ENCODE measurements around the gene RPS19BP1.

The RPS19BP1 gene

DNA sequence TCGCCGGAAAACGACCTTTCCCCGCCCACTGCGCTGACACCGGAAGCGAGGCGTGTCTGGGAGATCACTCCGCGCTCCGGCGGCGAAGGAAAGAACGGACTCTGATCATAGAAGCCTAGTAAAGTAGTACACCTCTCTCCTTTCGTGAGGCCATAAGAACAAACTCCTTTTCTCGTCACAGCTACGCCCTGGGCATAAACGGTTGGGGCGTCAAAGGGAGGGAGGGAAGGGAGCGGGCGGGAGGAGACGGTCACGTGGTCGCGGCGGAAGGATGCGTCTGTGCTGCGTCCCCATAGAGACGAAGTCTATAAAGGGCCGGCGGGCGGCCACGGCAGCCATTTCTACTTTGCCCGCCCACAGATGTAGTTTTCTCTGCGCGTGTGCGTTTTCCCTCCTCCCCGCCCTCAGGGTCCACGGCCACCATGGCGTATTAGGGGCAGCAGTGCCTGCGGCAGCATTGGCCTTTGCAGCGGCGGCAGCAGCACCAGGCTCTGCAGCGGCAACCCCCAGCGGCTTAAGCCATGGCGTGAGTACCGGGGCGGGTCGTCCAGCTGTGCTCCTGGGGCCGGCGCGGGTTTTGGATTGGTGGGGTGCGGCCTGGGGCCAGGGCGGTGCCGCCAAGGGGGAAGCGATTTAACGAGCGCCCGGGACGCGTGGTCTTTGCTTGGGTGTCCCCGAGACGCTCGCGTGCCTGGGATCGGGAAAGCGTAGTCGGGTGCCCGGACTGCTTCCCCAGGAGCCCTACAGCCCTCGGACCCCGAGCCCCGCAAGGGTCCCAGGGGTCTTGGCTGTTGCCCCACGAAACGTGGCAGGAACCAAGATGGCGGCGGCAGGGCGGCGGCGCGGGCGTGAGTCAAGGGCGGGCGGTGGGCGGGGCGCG lies 12.1 kb downstream of the RPS19BP1 start, which contains the start of gene ATF4:
TSS of gene ATF4 (plus strand) at position 337 of the 880 bp plus-strand sequence. CDS start 884 bp downstream, outside the sequence.
- Histone ChIP-seq H3K27me3 (ENCODE audit: insufficient read depth, low read length) (no peaks in the 10 kb centered on the region), H3K36me3 (ENCODE audit: insufficient read depth, low read length) (peaks cover 45% of the 10 kb centered on the region), H3K9me3 (ENCODE audit: low read length) (no peaks in the 10 kb centered on the region), H2AFZ (ENCODE audit: low read depth, low read length) (peak within 1 kb of the TSS; percentile 60), H3K4me3 (ENCODE audit: low read length) (peak within 1 kb of the TSS; percentile 96), H3K4me1 (ENCODE audit: insufficient read depth, low read length) (peaks cover 35% of the 10 kb centered on the region)

- Histone ChIP-seq H3K27me3 (ENCODE audit: insufficient read depth, low read length) (no peaks in the 10 kb centered on the region), H3K9me3 (ENCODE audit: low read length) (no peaks in the 10 kb centered on the region), H3K36me3 (ENCODE audit: insufficient read depth, low read length) (peaks cover 52% of the 10 kb centered on the region)
These were observed 12.8 kb downstream of the RPS19BP1 start for GRCh38 chr22:39519681-39520225.

DNA sequence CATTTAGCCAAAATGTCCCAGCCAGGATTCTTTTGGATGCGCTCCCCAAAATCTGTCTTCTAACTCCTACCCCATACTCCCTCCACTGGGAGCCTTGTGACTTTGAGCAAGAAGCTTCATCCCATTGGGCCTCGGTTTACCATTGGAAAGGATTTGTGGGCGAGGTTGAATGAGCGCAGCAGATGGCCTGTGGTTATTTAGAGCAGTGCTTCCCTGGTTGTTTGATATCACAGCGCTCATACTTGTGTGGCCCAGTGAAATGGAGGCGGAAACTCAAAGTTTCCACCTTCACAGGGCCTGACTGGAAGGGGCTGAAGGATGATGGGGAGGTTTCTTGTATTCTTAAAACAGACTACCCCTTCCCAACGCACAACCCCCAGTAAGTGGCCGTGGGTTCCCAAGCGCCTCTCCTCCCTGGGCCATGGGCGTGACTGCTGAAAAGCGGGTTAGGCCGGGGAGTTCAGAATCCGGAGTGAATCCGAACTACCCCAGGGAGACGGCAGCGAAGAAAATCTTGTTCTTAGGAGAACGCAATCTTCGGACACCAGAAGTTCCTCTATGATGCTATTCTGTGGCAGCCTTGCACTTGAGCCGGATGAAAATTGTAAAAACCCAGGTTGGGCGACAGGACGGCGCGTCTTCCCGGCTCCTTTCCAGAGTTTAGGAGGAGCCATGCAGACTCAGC lies 13.4 kb downstream of the RPS19BP1 start:
- H3K4me3 ChIP-seq (ENCODE audit: low read length), result peak overlapping the region; percentile 96
- H2AFZ ChIP-seq (ENCODE audit: low read depth, low read length), result peak overlapping the region; percentile 13
- H3K9me3 ChIP-seq (ENCODE audit: low read length), result no peaks in the 10 kb centered on the region
- no peaks in the 10 kb centered on the region for H3K27me3 ChIP-seq (ENCODE audit: insufficient read depth, low read length)
- peaks cover 53% of the 10 kb centered on the region for H3K36me3 ChIP-seq (ENCODE audit: insufficient read depth, low read length)
- peaks cover 30% of the 10 kb centered on the region for H3K4me1 ChIP-seq (ENCODE audit: insufficient read depth, low read length)

More at GRCh38 chr22:39519681-39520225, 12.8 kb downstream of the RPS19BP1 start:
- H2AFZ ChIP-seq (ENCODE audit: low read depth, low read length), result peak overlapping the region; percentile 60
- peak overlapping the region; percentile 96 for H3K4me3 ChIP-seq (ENCODE audit: low read length)
- peaks cover 35% of the 10 kb centered on the region for H3K4me1 ChIP-seq (ENCODE audit: insufficient read depth, low read length)

DNA sequence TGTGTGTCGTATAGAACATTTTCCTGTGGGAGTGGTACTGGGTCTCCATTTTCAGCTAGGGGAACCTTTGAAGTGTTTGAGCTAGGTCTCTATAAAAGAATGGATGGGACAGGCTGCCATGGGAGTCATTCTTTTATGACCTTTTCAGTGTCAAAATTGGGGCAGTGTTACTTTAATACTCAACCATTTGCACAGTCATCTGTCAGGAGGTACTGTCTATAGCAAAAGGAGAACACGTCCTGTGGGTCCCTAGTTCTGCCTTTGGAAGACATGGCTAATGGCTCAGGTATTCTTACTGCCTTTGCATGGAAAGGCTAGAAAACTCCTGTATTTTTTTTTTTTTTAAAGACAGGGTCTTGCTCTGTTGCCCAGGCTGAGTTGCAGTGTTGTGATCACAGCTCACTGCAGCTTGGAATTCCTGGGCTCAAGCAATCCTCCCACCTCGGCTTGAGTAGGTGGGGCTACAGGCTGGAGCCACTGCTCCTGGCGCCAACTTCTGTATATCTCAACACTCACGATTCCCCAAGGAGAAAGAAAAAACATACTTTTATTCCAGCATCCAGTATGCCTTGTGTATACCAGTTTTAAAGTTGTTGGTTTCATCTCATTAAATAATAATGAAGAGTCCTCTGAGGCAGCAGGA lies 14.3 kb downstream of the RPS19BP1 start:
- H3K4me3 ChIP-seq (ENCODE audit: low read length), result peak overlapping the region; percentile 96
- peaks cover 57% of the 10 kb centered on the region for H3K36me3 ChIP-seq (ENCODE audit: insufficient read depth, low read length)

GRCh38 chr22:39517470-39517869 lies 15.1 kb downstream of the RPS19BP1 start:
- no peak overlapping the region for H2AFZ ChIP-seq (ENCODE audit: low read depth, low read length)
- H3K27me3 ChIP-seq (ENCODE audit: insufficient read depth, low read length), result no peaks in the 10 kb centered on the region
- peaks cover 21% of the 10 kb centered on the region for H3K4me1 ChIP-seq (ENCODE audit: insufficient read depth, low read length)
- H3K36me3 ChIP-seq (ENCODE audit: insufficient read depth, low read length), result peaks cover 50% of the 10 kb centered on the region
- H3K4me3 ChIP-seq (ENCODE audit: low read length), result no peak overlapping the region
- H3K9me3 ChIP-seq (ENCODE audit: low read length), result no peaks in the 10 kb centered on the region

More for the DNA sequence above, 14.3 kb downstream of the RPS19BP1 start:
- no peaks in the 10 kb centered on the region for H3K9me3 ChIP-seq (ENCODE audit: low read length)
- no peaks in the 10 kb centered on the region for H3K27me3 ChIP-seq (ENCODE audit: insufficient read depth, low read length)
- no peak overlapping the region for H2AFZ ChIP-seq (ENCODE audit: low read depth, low read length)
- peaks cover 29% of the 10 kb centered on the region for H3K4me1 ChIP-seq (ENCODE audit: insufficient read depth, low read length)

- no peaks in the 10 kb centered on the region for H3K9me3 ChIP-seq (ENCODE audit: low read length)
- H3K4me1 ChIP-seq (ENCODE audit: insufficient read depth, low read length), result peaks cover 11% of the 10 kb centered on the region
- no peaks in the 10 kb centered on the region for H3K27me3 ChIP-seq (ENCODE audit: insufficient read depth, low read length)
- H3K36me3 ChIP-seq (ENCODE audit: insufficient read depth, low read length), result peaks cover 56% of the 10 kb centered on the region
- no peak overlapping the region for H3K4me3 ChIP-seq (ENCODE audit: low read length)
- H2AFZ ChIP-seq (ENCODE audit: low read depth, low read length), result no peak overlapping the region
These were observed 17.1 kb downstream of the RPS19BP1 start for GRCh38 chr22:39515266-39516050.

GRCh38 chr22:39514373-39514973 lies 18.1 kb downstream of the RPS19BP1 start:
- no peaks in the 10 kb centered on the region for H3K9me3 ChIP-seq (ENCODE audit: low read length)
- peaks cover 11% of the 10 kb centered on the region for H3K4me1 ChIP-seq (ENCODE audit: insufficient read depth, low read length)
- H2AFZ ChIP-seq (ENCODE audit: low read depth, low read length), result no peak overlapping the region
- H3K4me3 ChIP-seq (ENCODE audit: low read length), result no peak overlapping the region
- peaks cover 62% of the 10 kb centered on the region for H3K36me3 ChIP-seq (ENCODE audit: insufficient read depth, low read length)
- H3K27me3 ChIP-seq (ENCODE audit: insufficient read depth, low read length), result no peaks in the 10 kb centered on the region

DNA sequence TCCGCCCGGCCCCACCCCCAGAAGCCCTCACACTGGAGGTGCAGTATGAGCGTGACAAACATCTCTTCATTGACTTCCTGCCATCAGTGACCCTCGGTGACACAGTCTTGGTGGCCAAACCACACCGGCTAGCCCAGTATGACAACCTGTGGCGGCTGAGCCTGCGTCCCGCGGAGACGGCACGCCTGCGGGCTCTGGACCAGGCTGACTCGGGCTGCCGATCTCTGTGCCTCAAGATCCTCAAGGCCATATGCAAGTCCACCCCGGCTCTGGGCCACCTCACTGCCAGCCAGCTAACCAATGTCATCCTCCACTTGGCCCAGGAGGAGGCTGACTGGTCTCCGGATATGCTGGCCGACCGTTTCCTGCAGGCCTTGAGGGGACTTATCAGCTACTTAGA lies 18.8 kb downstream of the RPS19BP1 start:
- peaks cover 68% of the 10 kb centered on the region for H3K36me3 ChIP-seq (ENCODE audit: insufficient read depth, low read length)
- H3K27me3 ChIP-seq (ENCODE audit: insufficient read depth, low read length), result no peaks in the 10 kb centered on the region
- no peak overlapping the region for H2AFZ ChIP-seq (ENCODE audit: low read depth, low read length)
- H3K9me3 ChIP-seq (ENCODE audit: low read length), result no peaks in the 10 kb centered on the region
- peaks cover 5% of the 10 kb centered on the region for H3K4me1 ChIP-seq (ENCODE audit: insufficient read depth, low read length)
- H3K4me3 ChIP-seq (ENCODE audit: low read length), result no peak overlapping the region

- H3K4me1 ChIP-seq (ENCODE audit: insufficient read depth, low read length), result no peaks in the 10 kb centered on the region
- no peak overlapping the region for H2AFZ ChIP-seq (ENCODE audit: low read depth, low read length)
- H3K36me3 ChIP-seq (ENCODE audit: insufficient read depth, low read length), result peaks cover 75% of the 10 kb centered on the region
- H3K27me3 ChIP-seq (ENCODE audit: insufficient read depth, low read length), result no peaks in the 10 kb centered on the region
- H3K9me3 ChIP-seq (ENCODE audit: low read length), result no peaks in the 10 kb centered on the region
- H3K4me3 ChIP-seq (ENCODE audit: low read length), result no peak overlapping the region
These were observed 20.5 kb downstream of the RPS19BP1 start for GRCh38 chr22:39512026-39512425.

- Histone ChIP-seq H3K27me3 (ENCODE audit: insufficient read depth, low read length) (no peaks in the 10 kb centered on the region), H2AFZ (ENCODE audit: low read depth, low read length) (no peak overlapping the region), H3K9me3 (ENCODE audit: low read length) (no peaks in the 10 kb centered on the region), H3K36me3 (ENCODE audit: insufficient read depth, low read length) (peaks cover 77% of the 10 kb centered on the region), H3K4me3 (ENCODE audit: low read length) (no peak overlapping the region), H3K4me1 (ENCODE audit: insufficient read depth, low read length) (no peaks in the 10 kb centered on the region)
These were observed 21.3 kb downstream of the RPS19BP1 start for GRCh38 chr22:39511226-39511625.

DNA sequence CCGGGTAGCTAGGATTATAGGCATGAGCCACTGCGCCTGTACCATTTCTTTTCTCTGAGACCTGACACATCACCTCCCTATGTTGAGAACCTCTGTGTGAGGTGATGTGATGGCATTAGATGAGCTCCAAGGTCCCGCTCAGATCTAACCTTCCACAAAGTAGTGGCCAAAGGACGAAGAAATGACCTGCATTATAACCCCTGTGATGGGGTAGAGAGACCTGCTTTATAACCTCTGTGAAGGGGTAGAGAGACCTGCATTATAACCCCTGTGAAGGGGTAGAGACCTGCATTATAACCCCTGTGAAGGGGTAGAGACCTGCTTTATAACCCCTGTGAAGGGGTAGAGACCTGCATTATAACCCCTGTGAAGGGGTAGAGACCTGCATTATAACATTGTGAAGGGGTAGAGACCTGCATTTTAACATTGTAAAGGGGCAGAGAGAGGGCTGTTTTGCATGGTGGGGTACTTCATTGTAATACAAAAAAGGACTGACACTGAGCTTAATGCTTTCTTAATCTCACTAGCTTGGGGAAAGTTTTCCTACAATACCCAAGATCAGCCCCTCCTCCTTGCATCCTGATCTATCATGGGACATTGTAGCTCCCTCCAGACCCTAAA lies 21.9 kb downstream of the RPS19BP1 start:
- Histone ChIP-seq H3K4me3 (ENCODE audit: low read length) (no peak overlapping the region), H3K27me3 (ENCODE audit: insufficient read depth, low read length) (no peaks in the 10 kb centered on the region), H3K9me3 (ENCODE audit: low read length) (no peaks in the 10 kb centered on the region), H2AFZ (ENCODE audit: low read depth, low read length) (no peak overlapping the region), H3K36me3 (ENCODE audit: insufficient read depth, low read length) (peaks cover 78% of the 10 kb centered on the region), H3K4me1 (ENCODE audit: insufficient read depth, low read length) (no peaks in the 10 kb centered on the region)

Data from neuron (in vitro differentiated cells).